Colon (tissue), 2 donors: ENCODE data around the gene STK11IP.

ENCODE experiments used
- FAIRE-seq: peaks from 2 replicates; lab custom pipeline; 2012; peaks lifted over from hg19 to GRCh38; lab: Jason Lieb, UNC
- donor health status: control.
- donor health status: control.

STK11IP gene

GRCh38 chr2:219616550-219616949 lies 18.9 kb downstream of the STK11IP start:
- no peak for FAIRE-seq

- FAIRE-seq = no peak
Measured at GRCh38 chr2:219618733-219619122, 21.1 kb downstream of the STK11IP start.

GRCh38 chr2:219619235-219619634 lies 21.6 kb downstream of the STK11IP start:
- no peak for FAIRE-seq

- no peak for FAIRE-seq
Measured at GRCh38 chr2:219620546-219620945, 22.9 kb downstream of the STK11IP start.

GRCh38 chr2:219621935-219622334 lies 24.3 kb downstream of the STK11IP start:
- no peak for FAIRE-seq

- no peak for FAIRE-seq
Measured at GRCh38 chr2:219622472-219622871, 24.8 kb downstream of the STK11IP start.

GRCh38 chr2:219624565-219624964 lies 26.9 kb downstream of the STK11IP start:
- no peak for FAIRE-seq

- no peak for FAIRE-seq
Measured at GRCh38 chr2:219625179-219625578, 27.5 kb downstream of the STK11IP start.

GRCh38 chr2:219626540-219626939 lies 28.9 kb downstream of the STK11IP start:
- no peak for FAIRE-seq

GRCh38 chr2:219627103-219628100 lies 29.7 kb downstream of the STK11IP start, which contains the start of gene SLC4A3:
Gene SLC4A3 (plus strand): TSS chr2:219627630. CDS start chr2:219627993, 363 bp downstream.
- FAIRE-seq = no peak

GRCh38 chr2:219628235-219628985 lies 30.8 kb downstream of the STK11IP start:
- no peak for FAIRE-seq

GRCh38 chr2:219628986-219629901 lies 31.6 kb downstream of the STK11IP start:
- no peak for FAIRE-seq

GRCh38 chr2:219629976-219630695 lies 32.5 kb downstream of the STK11IP start:
- FAIRE-seq = no peak

- no peak for FAIRE-seq
Measured at GRCh38 chr2:219630770-219631405, 33.2 kb downstream of the STK11IP start.

GRCh38 chr2:219631406-219631891 lies 33.8 kb downstream of the STK11IP start:
- no peak for FAIRE-seq

- FAIRE-seq = no peak
Measured at GRCh38 chr2:219631904-219632759, 34.5 kb downstream of the STK11IP start.

GRCh38 chr2:219632760-219633105 lies 35.1 kb downstream of the STK11IP start:
- no peak for FAIRE-seq

GRCh38 chr2:219633276-219634065 lies 35.8 kb downstream of the STK11IP start:
- FAIRE-seq = no peak
